SK-N-SH treated with all-trans-retinoic acid at 6 μM for 48 hours (cell line): ENCODE data around the gene ADSS1.

ENCODE experiments used
- ATAC-seq: fragments of 200-7000 bp; cut with Tn5 transposase; 3 replicates; pipeline ENCODE4 v1.9.1; 2020; ENCODE audit warnings: mild to moderate bottlenecking, moderate library complexity
- BACH2 ChIP-seq: fragments of 250-450 bp; sonication (Bioruptor Pico); IDR thresholded peaks from 2 replicates; pipeline ENCODE4 v1.9.0; 2021; ENCODE audit warnings: mild to moderate bottlenecking, borderline replicate concordance
- CREB5 ChIP-seq: fragments of 250-450 bp; sonication (Bioruptor Pico); IDR thresholded peaks from 2 replicates; pipeline ENCODE4 v1.5.1; 2020; ENCODE audit warnings: low read depth, mild to moderate bottlenecking, moderate library complexity
- CSDC2 ChIP-seq: fragments of 250-450 bp; sonication (Bioruptor Pico); IDR thresholded peaks from 2 replicates; pipeline ENCODE4 v1.5.0; 2020; ENCODE audit warnings: mild to moderate bottlenecking, moderate library complexity
- ESRRG ChIP-seq: fragments of 250-450 bp; sonication (Bioruptor Pico); IDR thresholded peaks from 2 replicates; pipeline ENCODE4 v1.6.1; 2021; ENCODE audit warnings: mild to moderate bottlenecking
- GLIS3 ChIP-seq: fragments of 250-450 bp; sonication (Bioruptor Pico); IDR thresholded peaks from 2 replicates; pipeline ENCODE4 v1.5.0; 2020; ENCODE audit warnings: mild to moderate bottlenecking, moderate library complexity
- OSR1 ChIP-seq: fragments of 250-450 bp; sonication (Bioruptor Pico); IDR thresholded peaks from 2 replicates; pipeline ENCODE4 v1.8.0; 2022; ENCODE audit warnings: moderate library complexity, mild to moderate bottlenecking, inconsistent platforms
- PPARA ChIP-seq: fragments of 250-450 bp; sonication (Bioruptor Pico); IDR thresholded peaks from 2 replicates; pipeline ENCODE4 v1.5.0; 2020; ENCODE audit warnings: mild to moderate bottlenecking, borderline replicate concordance
- SNAI2 ChIP-seq: fragments of 250-450 bp; sonication (Bioruptor Pico); IDR thresholded peaks from 2 replicates; pipeline ENCODE4 v1.5.0; 2020; ENCODE audit warnings: mild to moderate bottlenecking, moderate library complexity
- TCF4 ChIP-seq: fragments of 250-450 bp; sonication (Bioruptor Pico); IDR thresholded peaks from 2 replicates; pipeline ENCODE4 v1.8.0; 2021; ENCODE audit warnings: mild to moderate bottlenecking, moderate library complexity, borderline replicate concordance
- ZC3H10 ChIP-seq: fragments of 250-450 bp; sonication (Bioruptor Pico); IDR thresholded peaks from 2 replicates; pipeline ENCODE4 v1.5.1; 2021; ENCODE audit warnings: mild to moderate bottlenecking, moderate library complexity
- ZFP30 ChIP-seq: fragments of 450-650 bp; formaldehyde crosslinking; IDR thresholded peaks from 2 replicates; pipeline ENCODE4 v1.5.0; 2022; ENCODE audit warnings: mild to moderate bottlenecking, moderate library complexity
- ZNF70 ChIP-seq: fragments of 450-650 bp; formaldehyde crosslinking; IDR thresholded peaks from 2 replicates; pipeline ENCODE4 v1.5.0; 2020; ENCODE audit warnings: mild to moderate bottlenecking, moderate library complexity
- TF ChIP-seq, protein P1 (sequence below): fragments of 250-450 bp; sonication (Bioruptor Pico); IDR thresholded peaks from 2 replicates; pipeline ENCODE4 v1.8.0; 2021; ENCODE audit warnings: low read depth, mild to moderate bottlenecking, moderate library complexity, borderline replicate concordance
- TF ChIP-seq, protein P2 (sequence below): fragments of 250-450 bp; sonication (Bioruptor Pico); IDR thresholded peaks from 2 replicates; pipeline ENCODE4 v1.8.0; 2020; ENCODE audit warnings: mild to moderate bottlenecking, moderate library complexity, borderline replicate concordance
- TF ChIP-seq, protein P3 (sequence below): fragments of 250-450 bp; sonication (Bioruptor Pico); IDR thresholded peaks from 2 replicates; pipeline ENCODE4 v1.5.0; 2020; ENCODE audit warnings: mild to moderate bottlenecking, moderate library complexity
- TF ChIP-seq, protein P4 (sequence below): fragments of 250-450 bp; sonication (Bioruptor Pico); IDR thresholded peaks from 2 replicates; pipeline ENCODE4 v1.5.1; 2021; ENCODE audit warnings: mild to moderate bottlenecking, moderate library complexity

ADSS1 gene

GRCh38 chr14:104745431-104745830 lies 21.4 kb downstream of the ADSS1 start:
- no peak for ATAC-seq
- TF ChIP-seq CSDC2, result no peak
- TF ChIP-seq, protein P1, sequence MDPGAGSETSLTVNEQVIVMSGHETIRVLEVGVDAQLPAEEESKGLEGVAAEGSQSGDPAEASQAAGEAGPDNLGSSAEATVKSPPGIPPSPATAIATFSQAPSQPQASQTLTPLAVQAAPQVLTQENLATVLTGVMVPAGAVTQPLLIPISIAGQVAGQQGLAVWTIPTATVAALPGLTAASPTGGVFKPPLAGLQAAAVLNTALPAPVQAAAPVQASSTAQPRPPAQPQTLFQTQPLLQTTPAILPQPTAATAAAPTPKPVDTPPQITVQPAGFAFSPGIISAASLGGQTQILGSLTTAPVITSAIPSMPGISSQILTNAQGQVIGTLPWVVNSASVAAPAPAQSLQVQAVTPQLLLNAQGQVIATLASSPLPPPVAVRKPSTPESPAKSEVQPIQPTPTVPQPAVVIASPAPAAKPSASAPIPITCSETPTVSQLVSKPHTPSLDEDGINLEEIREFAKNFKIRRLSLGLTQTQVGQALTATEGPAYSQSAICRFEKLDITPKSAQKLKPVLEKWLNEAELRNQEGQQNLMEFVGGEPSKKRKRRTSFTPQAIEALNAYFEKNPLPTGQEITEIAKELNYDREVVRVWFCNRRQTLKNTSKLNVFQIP (CRISPR knock-in tag), result no peak
- no peak for TF ChIP-seq BACH2 (CRISPR knock-in tag)
- TF ChIP-seq, all 23 proteins: peak for 0

- no peak for TF ChIP-seq PPARA
- TF ChIP-seq OSR1 (CRISPR knock-in tag), result no peak
- TF ChIP-seq ZFP30 (CRISPR knock-in tag), result no peak
- TF ChIP-seq, protein P2, sequence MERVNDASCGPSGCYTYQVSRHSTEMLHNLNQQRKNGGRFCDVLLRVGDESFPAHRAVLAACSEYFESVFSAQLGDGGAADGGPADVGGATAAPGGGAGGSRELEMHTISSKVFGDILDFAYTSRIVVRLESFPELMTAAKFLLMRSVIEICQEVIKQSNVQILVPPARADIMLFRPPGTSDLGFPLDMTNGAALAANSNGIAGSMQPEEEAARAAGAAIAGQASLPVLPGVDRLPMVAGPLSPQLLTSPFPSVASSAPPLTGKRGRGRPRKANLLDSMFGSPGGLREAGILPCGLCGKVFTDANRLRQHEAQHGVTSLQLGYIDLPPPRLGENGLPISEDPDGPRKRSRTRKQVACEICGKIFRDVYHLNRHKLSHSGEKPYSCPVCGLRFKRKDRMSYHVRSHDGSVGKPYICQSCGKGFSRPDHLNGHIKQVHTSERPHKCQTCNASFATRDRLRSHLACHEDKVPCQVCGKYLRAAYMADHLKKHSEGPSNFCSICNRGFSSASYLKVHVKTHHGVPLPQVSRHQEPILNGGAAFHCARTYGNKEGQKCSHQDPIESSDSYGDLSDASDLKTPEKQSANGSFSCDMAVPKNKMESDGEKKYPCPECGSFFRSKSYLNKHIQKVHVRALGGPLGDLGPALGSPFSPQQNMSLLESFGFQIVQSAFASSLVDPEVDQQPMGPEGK (CRISPR knock-in tag), result no peak
- TF ChIP-seq, protein P3, sequence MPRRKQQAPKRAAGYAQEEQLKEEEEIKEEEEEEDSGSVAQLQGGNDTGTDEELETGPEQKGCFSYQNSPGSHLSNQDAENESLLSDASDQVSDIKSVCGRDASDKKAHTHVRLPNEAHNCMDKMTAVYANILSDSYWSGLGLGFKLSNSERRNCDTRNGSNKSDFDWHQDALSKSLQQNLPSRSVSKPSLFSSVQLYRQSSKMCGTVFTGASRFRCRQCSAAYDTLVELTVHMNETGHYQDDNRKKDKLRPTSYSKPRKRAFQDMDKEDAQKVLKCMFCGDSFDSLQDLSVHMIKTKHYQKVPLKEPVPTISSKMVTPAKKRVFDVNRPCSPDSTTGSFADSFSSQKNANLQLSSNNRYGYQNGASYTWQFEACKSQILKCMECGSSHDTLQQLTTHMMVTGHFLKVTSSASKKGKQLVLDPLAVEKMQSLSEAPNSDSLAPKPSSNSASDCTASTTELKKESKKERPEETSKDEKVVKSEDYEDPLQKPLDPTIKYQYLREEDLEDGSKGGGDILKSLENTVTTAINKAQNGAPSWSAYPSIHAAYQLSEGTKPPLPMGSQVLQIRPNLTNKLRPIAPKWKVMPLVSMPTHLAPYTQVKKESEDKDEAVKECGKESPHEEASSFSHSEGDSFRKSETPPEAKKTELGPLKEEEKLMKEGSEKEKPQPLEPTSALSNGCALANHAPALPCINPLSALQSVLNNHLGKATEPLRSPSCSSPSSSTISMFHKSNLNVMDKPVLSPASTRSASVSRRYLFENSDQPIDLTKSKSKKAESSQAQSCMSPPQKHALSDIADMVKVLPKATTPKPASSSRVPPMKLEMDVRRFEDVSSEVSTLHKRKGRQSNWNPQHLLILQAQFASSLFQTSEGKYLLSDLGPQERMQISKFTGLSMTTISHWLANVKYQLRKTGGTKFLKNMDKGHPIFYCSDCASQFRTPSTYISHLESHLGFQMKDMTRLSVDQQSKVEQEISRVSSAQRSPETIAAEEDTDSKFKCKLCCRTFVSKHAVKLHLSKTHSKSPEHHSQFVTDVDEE (CRISPR knock-in tag), result no peak
- no peak for TF ChIP-seq CREB5 (CRISPR knock-in tag)
- TF ChIP-seq TCF4, result no peak
- no peak for TF ChIP-seq ZC3H10 (CRISPR knock-in tag)
- no peak for TF ChIP-seq CSDC2
- TF ChIP-seq ZNF70 (CRISPR knock-in tag), result no peak
- no peak for TF ChIP-seq GLIS3
- TF ChIP-seq ESRRG (CRISPR knock-in tag), result no peak
- TF ChIP-seq BACH2 (CRISPR knock-in tag), result no peak
- TF ChIP-seq, protein P4, sequence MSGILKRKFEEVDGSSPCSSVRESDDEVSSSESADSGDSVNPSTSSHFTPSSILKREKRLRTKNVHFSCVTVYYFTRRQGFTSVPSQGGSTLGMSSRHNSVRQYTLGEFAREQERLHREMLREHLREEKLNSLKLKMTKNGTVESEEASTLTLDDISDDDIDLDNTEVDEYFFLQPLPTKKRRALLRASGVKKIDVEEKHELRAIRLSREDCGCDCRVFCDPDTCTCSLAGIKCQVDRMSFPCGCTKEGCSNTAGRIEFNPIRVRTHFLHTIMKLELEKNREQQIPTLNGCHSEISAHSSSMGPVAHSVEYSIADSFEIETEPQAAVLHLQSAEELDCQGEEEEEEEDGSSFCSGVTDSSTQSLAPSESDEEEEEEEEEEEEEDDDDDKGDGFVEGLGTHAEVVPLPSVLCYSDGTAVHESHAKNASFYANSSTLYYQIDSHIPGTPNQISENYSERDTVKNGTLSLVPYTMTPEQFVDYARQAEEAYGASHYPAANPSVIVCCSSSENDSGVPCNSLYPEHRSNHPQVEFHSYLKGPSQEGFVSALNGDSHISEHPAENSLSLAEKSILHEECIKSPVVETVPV (CRISPR knock-in tag), result no peak
- TF ChIP-seq SNAI2, result no peak
- ATAC-seq, result no peak
Observed at GRCh38 chr14:104746071-104746545, 22.1 kb downstream of the ADSS1 start.

DNA sequence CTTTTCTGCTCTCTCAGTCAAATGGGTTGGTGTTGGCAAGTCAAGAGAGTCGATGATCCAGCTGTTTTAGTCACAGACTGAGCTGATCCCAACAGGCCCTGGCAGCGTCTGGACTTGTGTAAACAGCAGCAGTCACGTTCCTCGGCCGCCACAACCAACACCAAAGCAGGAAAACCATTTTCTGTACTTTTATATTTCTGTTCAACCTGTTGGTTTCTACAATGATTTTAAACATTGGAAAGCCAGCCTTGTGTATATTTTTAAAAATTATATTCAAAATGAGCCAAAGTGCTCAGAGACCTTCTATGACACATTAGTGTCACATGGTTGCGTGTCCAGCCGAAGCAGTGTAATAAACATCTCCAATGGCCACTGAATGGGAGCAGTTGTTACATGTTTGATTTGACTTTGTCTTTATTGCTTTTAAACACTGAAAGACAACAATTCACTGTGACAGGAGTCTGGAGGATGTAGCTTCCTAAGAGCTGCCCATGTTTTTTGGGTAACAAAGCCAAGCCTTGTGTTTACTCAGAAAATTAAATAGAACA lies 23.0 kb downstream of the ADSS1 start:
- ATAC-seq, result no peak

More for the DNA sequence above, 23.0 kb downstream of the ADSS1 start:
- TF ChIP-seq, protein P4 (CRISPR knock-in tag), result no peak
- TF ChIP-seq TCF4 (no peak), ZC3H10 (CRISPR knock-in tag) (no peak), SNAI2 (no peak)
- TF ChIP-seq, protein P2 (CRISPR knock-in tag), result no peak
